GM04504 (cell line): Measurements from ENCODE around the gene KMT2C.
"Not testable (repeated sequence)": the region's sequence is repeated elsewhere in the genome, so short reads cannot be mapped to it uniquely, and the experiment has no call there.

Source experiments
- DNase-seq: peaks from one replicate; pipeline ENCODE4 v3.0.0-alpha.2; 2012; ENCODE audit warnings: low read depth

Gene KMT2C

DNA sequence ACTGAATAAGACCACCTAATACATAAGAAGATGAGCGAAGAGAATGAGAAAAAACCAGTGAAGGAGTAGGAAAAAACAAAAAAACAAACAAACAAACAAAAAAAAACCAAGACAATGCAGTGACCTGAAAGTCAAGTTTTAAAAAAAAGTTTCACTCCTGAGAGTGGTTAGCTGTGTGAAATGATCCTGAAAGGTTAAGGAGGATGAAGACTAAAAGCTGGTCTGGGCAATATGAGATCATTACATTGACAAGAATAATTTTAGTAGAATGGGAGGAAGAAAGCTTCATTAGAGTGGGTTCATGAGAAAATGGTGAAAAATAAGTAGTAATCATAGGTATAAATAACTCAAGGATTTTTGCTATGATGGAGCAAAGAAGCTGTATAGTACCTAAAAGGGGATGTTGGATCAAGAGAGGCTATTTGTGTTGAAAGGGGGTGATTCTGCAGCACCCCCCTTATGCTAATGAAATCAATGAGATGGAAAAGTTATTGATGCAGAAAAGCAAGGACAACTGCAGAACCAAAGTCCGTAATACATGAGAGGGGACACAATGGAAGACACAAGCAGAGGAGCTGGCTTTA, 80.2 kb downstream of the KMT2C start:
- no peak for DNase-seq

- DNase-seq: no peak
Observed at GRCh38 chr7:152354061-152354460, 81.7 kb downstream of the KMT2C start.

DNA sequence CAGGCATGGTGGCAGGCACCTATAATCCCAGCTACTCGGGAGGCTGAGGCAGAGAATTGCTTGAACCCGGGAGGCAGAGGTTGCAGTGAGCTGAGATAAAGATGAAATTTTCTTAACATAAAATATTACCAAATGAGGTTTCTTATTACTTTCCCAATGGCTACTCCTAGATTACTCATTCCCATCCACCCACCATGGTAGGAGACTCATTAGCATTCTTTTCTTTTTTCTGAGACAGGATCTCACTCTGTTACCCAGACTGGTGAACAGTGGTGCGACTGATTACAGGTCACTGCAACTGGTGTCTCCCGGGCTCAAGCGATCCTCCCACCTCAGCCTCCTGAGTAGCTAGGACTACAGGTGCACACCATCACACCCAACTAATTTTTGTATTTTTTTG, 82.5 kb downstream of the KMT2C start:
- not testable (repeated sequence) for DNase-seq

DNA sequence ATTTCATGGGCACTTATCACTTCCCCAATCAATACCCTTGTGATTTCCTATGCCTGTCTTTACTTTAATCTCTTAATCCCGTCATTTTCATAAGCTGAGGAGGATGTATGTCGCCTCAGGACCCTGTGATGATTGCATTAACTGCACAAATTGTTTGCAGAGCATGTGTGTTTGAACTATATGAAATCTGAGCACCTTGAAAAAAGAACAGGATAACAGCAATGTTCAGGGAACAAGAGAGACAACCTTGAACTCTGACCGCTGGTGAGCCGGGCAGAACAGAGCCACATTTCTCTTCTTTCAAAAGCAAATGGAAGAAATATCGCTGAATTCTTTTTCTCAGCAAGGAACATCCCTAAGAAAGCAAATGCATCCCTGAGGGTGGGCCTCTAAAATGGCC, 84.1 kb downstream of the KMT2C start:
- DNase-seq: not testable (repeated sequence)

DNA sequence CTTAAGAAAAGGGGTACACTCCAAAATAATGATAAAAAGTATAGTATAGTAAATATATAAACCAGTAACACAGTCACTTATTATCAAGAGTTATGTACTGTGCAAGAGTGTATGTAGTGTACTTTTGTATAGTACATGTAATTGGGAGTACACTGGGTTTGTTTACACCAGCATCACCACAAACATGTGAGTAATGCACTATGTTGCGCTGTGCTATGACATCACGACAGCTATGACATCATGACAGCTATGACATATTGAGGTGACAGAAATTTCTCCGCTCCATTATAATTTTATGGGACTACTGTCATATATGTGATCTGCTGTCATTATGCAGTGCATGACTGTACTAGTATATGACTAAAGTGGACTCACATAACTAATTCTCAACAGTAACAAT, 84.6 kb downstream of the KMT2C start:
- no peak for DNase-seq

DNA sequence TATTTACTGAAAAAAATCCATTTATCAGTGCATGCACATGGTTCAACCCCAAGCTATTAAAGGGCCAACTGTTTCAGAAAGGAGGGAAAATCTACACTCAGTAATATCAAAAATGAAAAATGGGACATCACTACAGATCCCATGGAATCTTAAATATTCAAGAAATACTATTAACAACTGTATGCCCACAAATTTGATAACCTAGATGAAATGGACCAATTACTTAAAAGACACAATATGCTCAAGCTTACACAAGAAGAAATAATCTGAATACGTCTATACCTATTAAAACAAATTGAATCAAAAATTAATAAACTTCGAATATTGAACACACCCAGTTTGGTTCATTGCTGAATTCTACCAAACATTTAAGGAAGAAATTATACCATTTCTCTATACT, 87.9 kb downstream of the KMT2C start:
- no peak for DNase-seq

DNA sequence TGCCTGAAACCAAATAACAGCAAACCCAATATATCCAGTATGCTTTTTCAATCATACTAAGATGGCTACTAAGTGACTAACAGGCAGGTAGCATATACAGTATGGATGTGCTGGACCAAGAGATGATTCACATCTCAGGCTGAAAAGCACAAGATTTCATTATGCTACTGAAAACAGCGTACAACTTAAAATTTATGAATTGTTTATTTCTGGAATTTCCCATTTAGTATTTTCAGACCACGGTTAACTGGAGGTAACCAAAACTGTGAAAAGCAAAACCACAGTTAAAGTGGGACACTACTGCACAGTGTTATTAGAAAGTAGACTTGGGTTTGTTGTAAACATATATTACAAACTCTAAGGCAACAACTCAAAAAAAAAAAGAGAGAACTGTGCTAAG, 91.5 kb downstream of the KMT2C start:
- DNase-seq: no peak

DNA sequence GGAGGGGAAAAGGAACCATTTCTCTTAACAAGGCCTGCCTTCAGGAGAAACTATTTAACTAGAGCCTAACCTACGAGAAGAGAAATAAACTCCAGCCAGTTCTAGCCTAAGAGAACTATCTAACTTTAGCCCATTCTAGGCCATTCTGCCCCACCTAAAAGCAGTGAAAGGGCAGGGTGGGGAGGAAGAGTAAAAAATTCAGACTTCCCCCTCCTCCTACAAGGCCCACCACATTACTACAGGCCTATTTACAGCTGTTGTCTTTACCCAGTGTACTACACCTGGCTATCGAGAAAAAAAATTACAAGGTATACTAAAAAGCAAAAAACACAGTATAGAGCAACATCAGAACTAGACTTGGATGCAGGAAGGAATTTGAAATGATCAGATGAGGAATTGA, 93.0 kb downstream of the KMT2C start:
- DNase-seq: no peak

GRCh38 chr7:152341914-152342236, 93.9 kb downstream of the KMT2C start:
- DNase-seq: no peak

DNA sequence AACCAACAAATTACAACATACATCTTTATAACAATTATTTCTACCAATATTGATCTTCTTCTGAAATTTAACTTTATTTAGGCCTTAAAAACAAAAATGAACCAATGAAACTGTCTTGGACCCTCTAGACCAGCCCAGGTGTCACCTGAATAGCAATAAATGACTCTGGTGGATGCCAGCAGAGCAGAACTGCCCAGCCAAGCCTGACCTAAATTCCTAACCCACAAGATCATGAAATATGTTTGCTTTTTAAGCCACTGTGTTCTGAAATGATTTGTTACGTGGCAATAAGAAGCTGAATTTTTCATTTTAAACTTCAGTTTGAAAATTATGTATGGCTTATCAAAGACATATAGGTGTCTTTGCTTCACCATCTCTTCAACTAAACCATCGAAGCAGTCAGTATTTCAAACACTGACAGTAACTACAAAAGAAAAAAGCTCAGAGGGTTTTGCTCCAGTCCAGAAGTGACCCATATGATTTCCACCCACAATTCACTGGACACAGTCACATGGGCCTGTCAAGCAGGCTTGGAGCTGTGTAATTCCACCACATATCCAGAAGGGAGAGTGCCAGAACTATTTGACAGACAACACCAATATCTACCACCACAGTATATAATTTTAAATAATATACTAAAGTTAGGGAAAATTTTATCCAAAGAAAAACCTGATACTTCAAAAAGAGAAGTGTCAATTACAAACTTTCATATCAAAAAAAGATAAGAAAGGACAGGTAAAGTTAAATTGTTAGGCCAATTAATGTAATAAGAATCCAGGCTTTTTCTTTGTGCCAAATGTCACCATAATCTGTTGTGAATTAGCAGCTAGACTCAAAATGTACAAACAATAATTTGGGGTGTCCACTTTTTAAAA, 94.5 kb downstream of the KMT2C start:
- peak; percentile 33 for DNase-seq

DNA sequence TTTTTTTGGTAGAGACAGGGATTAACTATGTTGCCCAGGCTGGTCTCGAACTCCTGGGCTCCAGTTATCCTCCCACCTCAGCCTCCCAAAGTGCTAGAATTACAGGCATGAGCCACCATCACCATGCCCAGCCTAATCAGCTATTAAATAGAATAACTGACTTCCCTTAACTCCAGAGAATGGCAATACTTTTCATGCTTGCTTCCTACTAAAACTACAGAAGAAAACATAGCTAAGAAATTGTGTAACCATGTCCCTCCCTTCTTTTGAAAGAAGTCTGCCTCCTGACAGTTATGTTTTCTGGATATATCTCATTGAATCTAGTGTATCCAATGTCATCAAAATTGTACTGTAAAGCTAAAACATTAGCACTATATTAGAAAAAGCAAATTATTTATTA, 95.6 kb downstream of the KMT2C start:
- no peak for DNase-seq

DNA sequence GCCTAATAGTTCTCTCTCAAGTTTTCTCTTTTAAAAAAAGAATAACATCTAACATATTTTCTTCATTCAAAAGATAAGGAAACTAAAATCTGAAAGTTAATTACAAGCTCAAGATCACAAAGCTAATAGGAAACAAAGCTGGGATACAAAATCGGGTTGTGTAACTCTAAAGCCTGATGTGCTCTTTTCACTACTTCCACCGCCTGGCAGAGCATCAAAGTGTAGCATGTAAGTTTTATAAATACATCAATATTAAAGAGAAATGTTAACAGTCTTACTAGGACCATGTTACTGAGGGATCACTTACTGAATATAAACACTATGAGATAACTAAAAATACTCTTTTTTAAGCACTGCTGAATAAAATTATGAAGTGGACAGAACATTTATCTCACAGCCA, 97.2 kb downstream of the KMT2C start:
- DNase-seq: no peak

GRCh38 chr7:152336754-152337368, 98.9 kb downstream of the KMT2C start:
- no peak for DNase-seq

DNA sequence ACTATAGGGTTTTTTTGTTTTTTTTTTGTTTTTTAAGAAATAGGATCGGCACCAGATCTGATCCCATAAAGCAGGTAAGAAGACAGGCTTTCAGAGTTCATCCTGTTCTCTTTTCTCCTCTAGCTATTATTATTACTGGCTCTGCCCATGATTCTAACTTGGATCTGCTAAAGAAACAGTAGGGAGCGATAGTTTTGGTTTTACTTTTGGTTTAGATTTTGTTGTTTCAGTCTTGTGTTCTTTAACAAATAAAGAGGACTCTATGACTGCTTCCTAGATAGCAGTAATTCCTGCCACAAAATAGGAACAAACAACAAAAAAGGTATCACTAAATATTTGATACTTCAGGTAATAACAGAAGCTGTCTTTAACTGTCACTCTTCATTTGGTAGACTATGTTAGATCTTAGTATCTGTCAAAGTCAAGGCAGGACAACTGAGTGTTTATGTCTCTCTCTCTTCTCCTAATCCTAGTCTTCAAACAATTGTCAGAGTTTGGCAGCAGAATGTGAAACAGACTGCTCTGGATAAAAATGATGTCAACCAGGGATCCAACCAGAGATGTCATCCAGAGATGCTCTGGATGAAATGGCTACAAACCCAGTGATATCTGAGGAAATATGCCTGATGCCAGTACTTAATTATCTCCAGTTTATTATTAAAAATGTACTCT, 99.8 kb downstream of the KMT2C start:
- DNase-seq: no peak

DNA sequence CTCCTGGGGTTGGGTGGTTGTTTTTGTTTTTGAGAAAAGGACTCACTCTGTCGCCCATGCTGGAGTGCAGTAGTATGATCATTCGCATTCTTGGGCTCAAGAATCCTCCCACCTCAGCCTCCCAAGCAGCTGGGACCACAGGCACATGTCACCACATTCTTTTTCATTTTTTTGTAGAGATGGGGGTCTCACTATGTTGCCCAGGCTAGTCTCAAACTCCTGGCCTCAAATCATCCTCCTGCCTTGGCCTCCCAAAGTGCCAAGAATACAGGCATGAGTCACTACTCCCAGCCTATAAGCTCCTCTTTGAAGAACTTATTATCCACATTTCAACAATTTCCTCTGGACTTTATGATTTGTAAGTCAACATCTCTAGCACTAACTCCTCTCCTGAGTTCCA, 102.7 kb downstream of the KMT2C start:
- no peak for DNase-seq

- no peak for DNase-seq
Observed at GRCh38 chr7:152330827-152331226, 105.0 kb downstream of the KMT2C start.

DNA sequence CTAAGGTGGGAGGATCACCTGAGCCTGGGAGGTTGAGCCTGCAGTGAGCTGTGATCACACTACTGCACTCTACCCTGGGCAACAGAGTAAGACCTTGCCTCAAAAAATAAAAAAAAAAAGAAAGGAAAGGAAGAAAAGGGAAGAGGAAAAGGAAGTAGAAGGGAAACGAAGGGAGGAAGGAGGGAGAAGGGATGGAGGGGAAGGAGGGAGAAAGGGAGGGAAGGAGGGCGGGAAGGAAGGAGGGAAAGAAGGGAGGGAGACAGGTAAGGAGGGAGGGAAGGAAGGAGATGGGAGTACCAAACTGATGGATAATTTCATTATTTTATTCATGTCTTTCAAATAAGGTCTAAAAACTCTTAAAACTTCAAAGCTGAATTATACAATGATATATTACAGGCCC, 106.3 kb downstream of the KMT2C start:
- DNase-seq: no peak

DNA sequence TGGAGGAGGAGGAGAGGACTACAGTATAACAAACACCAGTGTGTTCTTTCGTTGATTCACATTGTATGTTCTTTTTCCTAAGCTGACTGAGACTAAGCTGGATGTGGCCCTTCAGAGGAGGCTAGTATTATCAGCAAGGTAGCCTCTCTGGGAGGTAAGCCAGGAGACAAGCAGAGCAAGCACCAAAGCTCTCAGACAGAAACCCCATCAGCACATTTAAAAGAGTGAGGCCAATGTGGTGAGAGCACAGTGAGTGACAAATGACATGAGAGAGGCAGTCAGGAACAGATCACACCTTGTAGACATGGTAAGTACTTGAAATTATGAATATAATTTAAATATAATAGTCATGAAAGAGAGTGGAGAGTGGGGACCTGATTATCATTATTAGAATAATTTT, 107.6 kb downstream of the KMT2C start:
- DNase-seq: no peak

- DNase-seq: no peak
Observed at GRCh38 chr7:152315845-152316244, 120.0 kb downstream of the KMT2C start.

DNA sequence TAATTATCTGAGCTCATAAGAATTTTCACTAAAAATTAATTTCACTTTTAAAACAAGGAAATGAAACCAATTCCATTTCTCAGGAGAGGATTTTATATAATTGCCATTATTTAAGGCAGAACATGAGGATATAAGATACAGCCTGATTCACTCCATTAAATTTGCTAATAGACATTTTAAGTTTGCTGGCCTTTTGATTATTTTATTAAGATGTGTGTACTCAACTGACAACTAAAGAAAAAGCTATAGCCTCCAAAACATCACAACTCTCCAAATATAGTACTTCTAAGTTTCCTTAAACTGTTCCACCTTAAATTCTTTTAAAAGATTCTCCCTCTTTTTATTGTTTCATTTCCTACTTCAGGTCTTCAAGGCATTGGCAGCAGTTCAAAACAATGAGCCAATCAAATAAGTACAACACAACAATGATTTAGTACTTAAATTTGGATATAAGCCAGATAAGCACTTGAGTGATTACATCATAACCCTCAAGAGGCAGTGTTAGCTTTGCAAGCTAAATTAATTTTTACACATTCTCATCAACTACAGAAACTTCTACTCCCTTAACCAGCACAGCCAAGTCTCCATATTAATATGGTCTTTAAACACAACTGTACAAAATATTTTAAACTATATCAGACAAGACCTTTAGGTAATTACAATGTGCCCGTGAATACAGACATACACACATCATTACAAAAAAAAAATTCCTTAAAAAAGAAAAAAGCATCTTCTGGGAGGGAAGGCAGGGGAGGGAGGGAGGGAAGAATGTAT, 121.8 kb downstream of the KMT2C start:
- DNase-seq: peak; percentile 49

DNA sequence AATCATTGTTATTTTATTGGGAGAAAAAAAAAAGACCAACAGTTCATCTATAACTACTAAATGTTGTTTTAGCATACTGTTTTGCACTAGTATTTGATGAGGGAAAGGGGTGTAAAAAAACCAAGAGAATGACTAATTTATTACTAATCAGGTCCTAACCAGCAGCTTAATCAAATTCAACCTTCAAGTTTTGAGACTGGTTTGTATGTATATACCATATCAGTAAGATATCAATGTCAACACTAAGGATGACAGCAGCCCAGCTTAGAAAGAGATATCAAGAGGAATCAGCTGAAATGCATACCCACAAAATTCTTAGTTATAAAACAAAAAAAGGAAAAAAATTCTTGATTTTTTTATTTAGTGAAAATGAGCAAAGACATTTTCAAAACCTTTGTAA, 122.6 kb downstream of the KMT2C start:
- no peak for DNase-seq

- no peak for DNase-seq
Observed at GRCh38 chr7:152312316-152312715, 123.5 kb downstream of the KMT2C start.
